ENCODE measurements around the gene CTBP2.

The CTBP2 gene

DNA sequence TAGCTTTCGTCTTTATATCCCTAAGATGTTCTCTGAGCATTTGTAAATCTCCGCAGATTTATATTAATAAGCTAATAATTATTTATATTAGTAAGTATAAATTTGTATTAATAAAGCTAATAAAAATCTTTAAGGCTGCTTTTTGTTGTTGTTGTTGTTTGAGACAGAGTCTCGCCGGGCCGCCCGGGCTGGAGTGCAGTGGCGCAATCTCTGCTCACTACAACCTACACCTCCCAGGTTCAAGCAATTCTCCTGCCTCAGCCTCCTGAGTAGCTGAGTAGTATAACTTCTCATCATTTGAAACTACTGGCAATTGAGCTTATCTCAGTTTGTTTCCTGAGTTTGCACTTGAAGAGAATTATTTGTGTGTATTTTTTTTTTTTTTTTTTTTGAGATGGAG is 223.6 kb downstream of the CTBP2 start:
- TF ChIP-seq, protein P1, sequence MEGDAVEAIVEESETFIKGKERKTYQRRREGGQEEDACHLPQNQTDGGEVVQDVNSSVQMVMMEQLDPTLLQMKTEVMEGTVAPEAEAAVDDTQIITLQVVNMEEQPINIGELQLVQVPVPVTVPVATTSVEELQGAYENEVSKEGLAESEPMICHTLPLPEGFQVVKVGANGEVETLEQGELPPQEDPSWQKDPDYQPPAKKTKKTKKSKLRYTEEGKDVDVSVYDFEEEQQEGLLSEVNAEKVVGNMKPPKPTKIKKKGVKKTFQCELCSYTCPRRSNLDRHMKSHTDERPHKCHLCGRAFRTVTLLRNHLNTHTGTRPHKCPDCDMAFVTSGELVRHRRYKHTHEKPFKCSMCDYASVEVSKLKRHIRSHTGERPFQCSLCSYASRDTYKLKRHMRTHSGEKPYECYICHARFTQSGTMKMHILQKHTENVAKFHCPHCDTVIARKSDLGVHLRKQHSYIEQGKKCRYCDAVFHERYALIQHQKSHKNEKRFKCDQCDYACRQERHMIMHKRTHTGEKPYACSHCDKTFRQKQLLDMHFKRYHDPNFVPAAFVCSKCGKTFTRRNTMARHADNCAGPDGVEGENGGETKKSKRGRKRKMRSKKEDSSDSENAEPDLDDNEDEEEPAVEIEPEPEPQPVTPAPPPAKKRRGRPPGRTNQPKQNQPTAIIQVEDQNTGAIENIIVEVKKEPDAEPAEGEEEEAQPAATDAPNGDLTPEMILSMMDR (IDR thresholded peaks at IDR 0.05; ENCODE audit: insufficient read depth, low read depth, low read length, missing control alignments), result no peak
- DNase-seq (ENCODE audit: low read depth), result no peak
- no peak overlapping the region for H3K4me3 ChIP-seq (ENCODE audit: low read depth, low read length)

DNA sequence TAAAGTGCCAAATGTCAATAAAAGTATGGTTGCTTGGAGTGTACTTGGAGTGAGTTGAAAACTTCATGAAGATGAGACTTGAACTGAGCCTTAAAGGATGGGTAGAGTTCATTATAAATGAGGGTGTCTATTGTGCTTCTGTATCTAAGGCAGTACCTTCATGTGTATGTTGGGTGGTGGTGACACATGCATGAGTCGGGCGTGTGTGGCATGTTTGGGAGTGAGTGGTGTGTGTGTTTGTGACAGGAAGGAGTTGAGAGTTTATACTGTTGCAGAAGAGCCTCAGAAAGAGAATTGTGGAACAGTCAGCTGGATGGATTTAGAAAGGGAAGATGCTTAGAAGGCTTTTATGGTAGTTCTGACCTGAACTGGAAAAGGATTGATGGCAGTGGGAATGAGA is 224.4 kb downstream of the CTBP2 start:
- no peak overlapping the region for H3K4me3 ChIP-seq (ENCODE audit: low read depth, low read length)
- TF ChIP-seq, protein P1 (IDR thresholded peaks at IDR 0.05; ENCODE audit: insufficient read depth, low read depth, low read length, missing control alignments), result no peak
- no peak for DNase-seq (ENCODE audit: low read depth)

Data from GM12865 (cell line).